Measurements from ENCODE around the gene GGACT.

GGACT gene

DNA sequence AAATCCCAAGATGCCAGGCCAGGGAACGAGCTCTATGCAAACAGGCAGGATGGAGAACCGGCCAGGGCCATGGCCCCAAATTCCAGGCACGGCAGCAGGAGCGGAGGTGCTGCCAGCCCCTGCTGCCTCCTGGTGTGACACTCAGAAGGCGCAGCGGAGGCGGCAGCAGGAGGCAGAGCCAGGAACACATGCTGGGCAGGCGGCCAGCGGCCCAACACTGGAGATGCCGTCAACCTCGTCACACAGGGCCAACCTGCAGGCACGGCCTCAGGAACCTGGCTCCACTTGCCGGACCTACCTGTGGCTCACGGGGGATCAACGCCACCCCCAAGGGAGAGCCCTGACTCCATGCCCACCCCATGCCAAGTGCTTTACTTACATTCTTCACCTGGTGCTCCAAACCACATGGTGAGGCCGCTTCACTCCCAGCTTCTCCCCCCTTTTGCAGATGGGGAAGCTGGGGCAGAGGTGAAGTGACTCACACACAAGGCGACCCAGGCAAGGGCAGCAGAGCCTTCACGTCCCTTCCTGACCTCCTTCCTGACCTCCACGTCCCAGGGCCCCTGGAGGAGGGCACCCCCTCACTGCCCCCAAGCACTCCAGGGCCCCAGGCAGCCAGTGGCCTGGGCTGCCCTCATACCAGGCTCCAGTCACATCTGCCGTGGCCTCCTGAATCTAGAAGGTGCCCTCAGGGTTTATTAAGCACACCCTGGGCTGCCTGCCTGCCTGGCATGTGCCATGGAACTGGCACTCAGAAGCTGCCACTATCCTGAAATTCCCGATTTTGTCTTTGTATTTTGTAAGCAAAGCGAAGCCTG, 43.5 kb downstream of the GGACT start:
- H3K4me2 ChIP-seq (ENCODE audit: low read length): no peak overlapping the region
- H3K36me3 ChIP-seq (ENCODE audit: control insufficient read depth, insufficient read depth, low read length): no peaks in the 10 kb centered on the region
- no peaks in the 10 kb centered on the region for H3K79me2 ChIP-seq
- H3K9me3 ChIP-seq (ENCODE audit: control insufficient read depth, low read length): no peaks in the 10 kb centered on the region
- no peak overlapping the region for H3K27ac ChIP-seq
- no peak overlapping the region for H3K9ac ChIP-seq
- H2AFZ ChIP-seq: no peak overlapping the region
- H3K4me3 ChIP-seq (ENCODE audit: low read depth, low read length): no peak overlapping the region
- TF ChIP-seq, protein P1, sequence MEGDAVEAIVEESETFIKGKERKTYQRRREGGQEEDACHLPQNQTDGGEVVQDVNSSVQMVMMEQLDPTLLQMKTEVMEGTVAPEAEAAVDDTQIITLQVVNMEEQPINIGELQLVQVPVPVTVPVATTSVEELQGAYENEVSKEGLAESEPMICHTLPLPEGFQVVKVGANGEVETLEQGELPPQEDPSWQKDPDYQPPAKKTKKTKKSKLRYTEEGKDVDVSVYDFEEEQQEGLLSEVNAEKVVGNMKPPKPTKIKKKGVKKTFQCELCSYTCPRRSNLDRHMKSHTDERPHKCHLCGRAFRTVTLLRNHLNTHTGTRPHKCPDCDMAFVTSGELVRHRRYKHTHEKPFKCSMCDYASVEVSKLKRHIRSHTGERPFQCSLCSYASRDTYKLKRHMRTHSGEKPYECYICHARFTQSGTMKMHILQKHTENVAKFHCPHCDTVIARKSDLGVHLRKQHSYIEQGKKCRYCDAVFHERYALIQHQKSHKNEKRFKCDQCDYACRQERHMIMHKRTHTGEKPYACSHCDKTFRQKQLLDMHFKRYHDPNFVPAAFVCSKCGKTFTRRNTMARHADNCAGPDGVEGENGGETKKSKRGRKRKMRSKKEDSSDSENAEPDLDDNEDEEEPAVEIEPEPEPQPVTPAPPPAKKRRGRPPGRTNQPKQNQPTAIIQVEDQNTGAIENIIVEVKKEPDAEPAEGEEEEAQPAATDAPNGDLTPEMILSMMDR (IDR thresholded peaks at IDR 0.05): no peak
- no peaks in the 10 kb centered on the region for H3K4me1 ChIP-seq
- no peaks in the 10 kb centered on the region for H3K27me3 ChIP-seq (ENCODE audit: control insufficient read depth, insufficient read depth, low read length)

DNA sequence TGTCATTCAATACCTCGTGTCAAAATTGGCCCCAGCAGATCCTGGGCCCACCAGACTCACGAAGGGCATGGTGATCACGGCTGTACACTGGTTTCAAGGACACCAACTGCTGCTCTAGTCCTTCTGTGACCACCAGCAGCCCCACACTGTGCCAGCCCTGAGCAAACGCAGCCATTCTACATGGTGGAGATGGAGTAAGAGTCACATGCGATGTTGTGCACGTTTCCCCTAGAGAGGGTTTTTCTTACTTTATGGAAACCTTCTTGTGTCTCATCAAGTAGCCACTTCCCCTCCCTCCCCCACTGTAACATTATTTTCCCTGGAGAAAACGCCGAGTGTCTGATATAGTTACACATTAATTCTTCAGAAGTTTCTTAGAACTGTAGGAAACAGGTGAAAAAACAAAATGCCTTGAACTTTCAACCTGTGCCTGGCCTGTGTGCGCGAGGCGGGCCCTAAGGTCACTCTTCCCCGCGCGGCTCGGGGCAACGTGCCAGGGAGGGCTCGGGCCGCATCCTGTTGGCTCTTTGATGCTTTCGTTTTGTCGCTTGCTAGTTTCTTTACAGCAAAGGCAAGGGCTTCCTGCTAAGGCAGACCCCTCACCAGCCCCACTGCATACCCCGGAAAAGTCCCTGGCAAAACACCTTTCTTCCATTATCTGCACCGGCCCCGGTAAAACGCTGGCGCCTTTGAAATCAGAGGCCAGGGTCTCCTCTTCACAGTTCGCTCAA, 44.6 kb downstream of the GGACT start:
- TF ChIP-seq, protein P1 (IDR thresholded peaks at IDR 0.05): no peak
- Histone ChIP-seq H3K27ac (no peak overlapping the region), H3K9ac (no peak overlapping the region), H3K9me3 (ENCODE audit: control insufficient read depth, low read length) (no peaks in the 10 kb centered on the region), H3K4me1 (no peaks in the 10 kb centered on the region), H3K4me2 (ENCODE audit: low read length) (no peak overlapping the region), H3K79me2 (no peaks in the 10 kb centered on the region), H3K4me3 (ENCODE audit: low read depth, low read length) (no peak overlapping the region), H2AFZ (no peak overlapping the region), H3K27me3 (ENCODE audit: control insufficient read depth, insufficient read depth, low read length) (no peaks in the 10 kb centered on the region), H3K36me3 (ENCODE audit: control insufficient read depth, insufficient read depth, low read length) (no peaks in the 10 kb centered on the region)

- no peaks in the 10 kb centered on the region for H3K27me3 ChIP-seq (ENCODE audit: control insufficient read depth, insufficient read depth, low read length)
- H3K4me2 ChIP-seq (ENCODE audit: low read length): peak overlapping the region; percentile 33
- no peak overlapping the region for H3K4me3 ChIP-seq (ENCODE audit: low read depth, low read length)
- H3K36me3 ChIP-seq (ENCODE audit: control insufficient read depth, insufficient read depth, low read length): no peaks in the 10 kb centered on the region
- no peak overlapping the region for H3K27ac ChIP-seq
- H3K9ac ChIP-seq: no peak overlapping the region
- no peaks in the 10 kb centered on the region for H3K4me1 ChIP-seq
- TF ChIP-seq, protein P1 (IDR thresholded peaks at IDR 0.05): peak; percentile 30
- H2AFZ ChIP-seq: peak overlapping the region; percentile 23
- H3K79me2 ChIP-seq: no peaks in the 10 kb centered on the region
- H3K9me3 ChIP-seq (ENCODE audit: control insufficient read depth, low read length): no peaks in the 10 kb centered on the region
These were observed 45.8 kb downstream of the GGACT start for GRCh38 chr13:100542826-100543156.

GRCh38 chr13:100541897-100542825, 46.4 kb downstream of the GGACT start:
- H3K27me3 ChIP-seq (ENCODE audit: control insufficient read depth, insufficient read depth, low read length): no peaks in the 10 kb centered on the region
- peak overlapping the region; percentile 23 for H2AFZ ChIP-seq
- no peaks in the 10 kb centered on the region for H3K4me1 ChIP-seq
- H3K4me3 ChIP-seq (ENCODE audit: low read depth, low read length): no peak overlapping the region
- peak overlapping the region; percentile 33 for H3K4me2 ChIP-seq (ENCODE audit: low read length)
- no peaks in the 10 kb centered on the region for H3K36me3 ChIP-seq (ENCODE audit: control insufficient read depth, insufficient read depth, low read length)
- H3K27ac ChIP-seq: no peak overlapping the region
- no peaks in the 10 kb centered on the region for H3K79me2 ChIP-seq
- H3K9me3 ChIP-seq (ENCODE audit: control insufficient read depth, low read length): no peaks in the 10 kb centered on the region
- TF ChIP-seq, protein P1 (IDR thresholded peaks at IDR 0.05): no peak
- H3K9ac ChIP-seq: no peak overlapping the region
